Skeletal muscle tissue (tissue), 4 donors: ENCODE data around the gene PLK2. TPM values are rescaled to one million over a fixed set of nuclear protein-coding genes. Genes with fewer than 3 reads are reported as not detected.

ENCODE experiments used
- H3K27ac ChIP-seq: one replicate; pipeline ENCODE4 v1.7.0; 2013; ENCODE audit warnings: mild to moderate bottlenecking, low read depth, low read length, inconsistent platforms
- H3K27me3 ChIP-seq, 3 donors: one replicate each; pipeline ENCODE4 v1.7.0; 2013; ENCODE audit warnings: low read length in 3 of 3; ENCODE audit not compliant: control insufficient read depth in 3 of 3, insufficient read depth in 3 of 3
- H3K36me3 ChIP-seq, 3 donors: one replicate each; pipeline ENCODE4 v1.7.0; 2013; ENCODE audit warnings: low read length in 3 of 3; ENCODE audit not compliant: control insufficient read depth in 3 of 3, insufficient read depth in 3 of 3
- H3K4me1 ChIP-seq, 3 donors: one replicate each; pipeline ENCODE4 v1.7.0; 2013; ENCODE audit warnings: low read length in 3 of 3, mild to moderate bottlenecking in 3 of 3; ENCODE audit not compliant: control insufficient read depth in 3 of 3, insufficient read depth in 3 of 3
- H3K4me3 ChIP-seq, 3 donors: one replicate each; pipeline ENCODE4 v1.7.0; 2013; ENCODE audit warnings: low read length in 3 of 3
- H3K9ac ChIP-seq, 3 donors: one replicate each; pipeline ENCODE4 v1.7.0; 2013; ENCODE audit warnings: low read length in 3 of 3, mild to moderate bottlenecking in 3 of 3, moderate library complexity in 2 of 3, low read depth in 1 of 3
- H3K9me3 ChIP-seq, 3 donors: one replicate each; pipeline ENCODE4 v1.7.0; 2013; ENCODE audit warnings: low read length in 3 of 3; ENCODE audit not compliant: control insufficient read depth in 3 of 3
- total RNA-seq: library from RNA; depleted of rRNA; stranded (reverse); fragments of >200 nt; gene quantifications from one replicate; pipeline ENCODE4 v1.2.3, GENCODE V29; 2014
- donor health status: Osteomylitis.

Gene PLK2
- total RNA-seq, 1 donor from 2014 or later, result 263 TPM

GRCh38 chr5:58404734-58405133 is 55.2 kb downstream of the PLK2 start:
- no peak overlapping the region for H3K27ac ChIP-seq
- H3K4me1 ChIP-seq, result no peaks in the 10 kb centered on the region
- H3K27me3 ChIP-seq, result no peaks in the 10 kb centered on the region
- no peak overlapping the region for H3K4me3 ChIP-seq
- no peaks in the 10 kb centered on the region for H3K36me3 ChIP-seq
- no peak overlapping the region for H3K9ac ChIP-seq
- H3K9me3 ChIP-seq, result no peaks in the 10 kb centered on the region

Other genes starting within 250 kb of the PLK2 start
- gene GAPT, start 31.3 kb upstream of the PLK2 start, total RNA-seq, result not detected
- 0.52 TPM for gene RAB3C, start 123.0 kb upstream of the PLK2 start, total RNA-seq